ENCODE data around the gene FLT3LG. TPM values are rescaled to one million over a fixed set of nuclear protein-coding genes. Genes with fewer than 3 reads are reported as not detected.
A peak's percentile ranks its signal among the peaks of the same experiment; 100 is the strongest.

Gene FLT3LG
- total RNA-seq, 1 donor, result 5.4 TPM

- H3K4me3 ChIP-seq (ENCODE audit: low read depth, low read length), result peak overlapping the region; percentile 96
- peak; percentile 60 for DNase-seq (ENCODE audit: low read depth)
- TF ChIP-seq, protein P1, sequence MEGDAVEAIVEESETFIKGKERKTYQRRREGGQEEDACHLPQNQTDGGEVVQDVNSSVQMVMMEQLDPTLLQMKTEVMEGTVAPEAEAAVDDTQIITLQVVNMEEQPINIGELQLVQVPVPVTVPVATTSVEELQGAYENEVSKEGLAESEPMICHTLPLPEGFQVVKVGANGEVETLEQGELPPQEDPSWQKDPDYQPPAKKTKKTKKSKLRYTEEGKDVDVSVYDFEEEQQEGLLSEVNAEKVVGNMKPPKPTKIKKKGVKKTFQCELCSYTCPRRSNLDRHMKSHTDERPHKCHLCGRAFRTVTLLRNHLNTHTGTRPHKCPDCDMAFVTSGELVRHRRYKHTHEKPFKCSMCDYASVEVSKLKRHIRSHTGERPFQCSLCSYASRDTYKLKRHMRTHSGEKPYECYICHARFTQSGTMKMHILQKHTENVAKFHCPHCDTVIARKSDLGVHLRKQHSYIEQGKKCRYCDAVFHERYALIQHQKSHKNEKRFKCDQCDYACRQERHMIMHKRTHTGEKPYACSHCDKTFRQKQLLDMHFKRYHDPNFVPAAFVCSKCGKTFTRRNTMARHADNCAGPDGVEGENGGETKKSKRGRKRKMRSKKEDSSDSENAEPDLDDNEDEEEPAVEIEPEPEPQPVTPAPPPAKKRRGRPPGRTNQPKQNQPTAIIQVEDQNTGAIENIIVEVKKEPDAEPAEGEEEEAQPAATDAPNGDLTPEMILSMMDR (IDR thresholded peaks at IDR 0.05; ENCODE audit: insufficient read depth, low read length), result no peak
Observed at GRCh38 chr19:49497047-49497788, 23.2 kb downstream of the FLT3LG start.

- TF ChIP-seq, protein P1 (IDR thresholded peaks at IDR 0.05; ENCODE audit: insufficient read depth, low read length), result no peak
- H3K4me3 ChIP-seq (ENCODE audit: low read depth, low read length), result peak overlapping the region; percentile 96
- DNase-seq (ENCODE audit: low read depth), result no peak
Observed at GRCh38 chr19:49497789-49498103, 23.7 kb downstream of the FLT3LG start.

DNA sequence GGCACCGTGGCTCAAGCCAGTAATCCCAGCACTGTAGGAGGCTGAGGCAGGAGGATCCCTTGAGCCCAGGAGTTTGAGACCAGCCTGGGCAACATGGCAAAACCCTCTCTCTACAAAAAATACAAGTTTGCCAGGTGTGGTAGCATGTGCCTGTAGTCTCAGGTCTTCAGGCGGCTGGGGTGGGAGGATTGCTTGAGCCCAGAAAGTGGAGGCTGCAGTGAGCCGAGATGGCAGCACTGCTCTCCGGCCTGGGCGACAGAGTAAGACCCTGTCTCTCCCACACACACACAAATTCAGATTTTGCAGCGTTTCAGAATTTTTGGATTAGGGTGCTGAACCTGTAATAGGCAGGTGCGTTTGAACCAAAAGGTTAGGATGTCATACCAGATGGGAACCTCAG lies 24.5 kb downstream of the FLT3LG start:
- TF ChIP-seq, protein P1 (IDR thresholded peaks at IDR 0.05; ENCODE audit: insufficient read depth, low read length), result no peak
- H3K4me3 ChIP-seq (ENCODE audit: low read depth, low read length), result peak overlapping the region; percentile 14
- DNase-seq (ENCODE audit: low read depth), result no peak

- no peak for DNase-seq (ENCODE audit: low read depth)
- TF ChIP-seq, protein P1 (IDR thresholded peaks at IDR 0.05; ENCODE audit: insufficient read depth, low read length), result no peak
- no peak overlapping the region for H3K4me3 ChIP-seq (ENCODE audit: low read depth, low read length)
Observed at GRCh38 chr19:49499030-49499670, 25.1 kb downstream of the FLT3LG start.

DNA sequence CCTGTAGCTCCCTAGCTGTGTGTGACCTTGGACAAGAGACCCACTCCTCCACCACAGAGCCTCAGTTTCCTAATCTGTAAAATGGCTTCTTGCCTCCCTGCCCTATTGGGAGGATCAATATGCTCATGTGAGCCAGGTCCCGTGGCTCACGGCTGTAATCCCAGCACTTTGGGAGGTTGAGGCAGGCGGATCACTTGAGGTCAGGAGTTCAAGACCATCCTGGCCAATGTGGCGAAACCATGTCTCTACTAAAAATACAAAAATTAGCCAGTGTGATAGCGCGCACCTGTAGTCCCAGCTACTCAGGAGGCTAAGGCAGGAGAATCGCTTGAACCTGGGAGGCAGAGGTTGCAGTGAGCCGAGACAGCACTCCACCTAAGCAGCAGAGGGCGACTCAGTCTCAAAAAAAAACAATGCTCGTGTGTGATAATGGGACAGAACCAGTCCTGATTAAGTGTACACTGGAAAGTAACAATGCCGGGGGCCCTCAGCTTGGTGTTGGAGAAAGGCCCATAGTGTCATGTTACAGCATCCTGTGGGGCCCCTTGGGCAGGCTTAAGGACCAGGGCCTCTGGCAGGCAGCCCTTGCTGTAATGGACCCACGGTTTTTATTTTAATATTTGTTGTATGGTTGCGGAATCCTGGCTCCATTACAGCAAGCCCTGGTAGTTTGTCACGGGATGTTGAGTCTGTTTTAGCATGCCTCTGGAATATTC lies 29.0 kb downstream of the FLT3LG start:
- peak; percentile 92 for DNase-seq (ENCODE audit: low read depth)
- H3K4me3 ChIP-seq (ENCODE audit: low read depth, low read length), result no peak overlapping the region
- TF ChIP-seq, protein P1 (IDR thresholded peaks at IDR 0.05; ENCODE audit: insufficient read depth, low read length), result peak; percentile 65

GRCh38 chr19:49503582-49503962 lies 29.6 kb downstream of the FLT3LG start:
- TF ChIP-seq, protein P1 (IDR thresholded peaks at IDR 0.05; ENCODE audit: insufficient read depth, low read length), result no peak
- DNase-seq (ENCODE audit: low read depth), result no peak
- H3K4me3 ChIP-seq (ENCODE audit: low read depth, low read length), result no peak overlapping the region

All from fibroblast of the aortic adventitia (primary cell).